Measurements from ENCODE around the gene C16orf54. TPM values are rescaled to one million over a fixed set of nuclear protein-coding genes. Genes with fewer than 3 reads are reported as not detected.

The C16orf54 gene
- total and polyA plus RNA-seq, 2 experiments from 2014 or later: 3.2 TPM; not detected in 1

GRCh38 chr16:29784901-29785500 lies 39.2 kb upstream of the C16orf54 start:
- H3K27ac ChIP-seq (ENCODE audit: low read depth): no peak overlapping the region
- no peaks in the 10 kb centered on the region for H4K20me1 ChIP-seq (replicated peaks; ENCODE audit: insufficient read depth)
- Mint-ChIP-seq H3K27me3 (ENCODE audit: insufficient read depth, low read depth, poor library complexity) (peaks cover 11% of the 10 kb centered on the region), H3K9me3 (0 out of 3 replicates have a peak, but pooled peaks cover 5% of the 10 kb centered on the region), H3K27ac (no peak overlapping the region), H3K36me3 (ENCODE audit: low read depth) (no peaks in the 10 kb centered on the region), H3K4me1 (peaks cover 18% of the 10 kb centered on the region; the same call in 2 of the 3 replicates), H3K4me3 (peak overlapping the region; percentile 55)
- DNase-seq (ENCODE audit: low spot score) (peak; percentile 97), ATAC-seq (peak; percentile 96)
- peaks cover 2% of the 10 kb centered on the region; the same call in 1 of the 2 replicates for H3K4me1 ChIP-seq (ENCODE audit: insufficient read depth)
- no peaks in the 10 kb centered on the region for H3K9me2 ChIP-seq (ENCODE audit: insufficient read depth)
- H2AFZ ChIP-seq: peak overlapping the region; percentile 100
- no peak for TF ChIP-seq EZH2phosphoT487 (IDR thresholded peaks at IDR 0.05; ENCODE audit: unreplicated experiment)
- no peak for TF ChIP-seq ZNF114 (CRISPR knock-in tag; IDR thresholded peaks at IDR 0.05)
- TF ChIP-seq, protein P1, sequence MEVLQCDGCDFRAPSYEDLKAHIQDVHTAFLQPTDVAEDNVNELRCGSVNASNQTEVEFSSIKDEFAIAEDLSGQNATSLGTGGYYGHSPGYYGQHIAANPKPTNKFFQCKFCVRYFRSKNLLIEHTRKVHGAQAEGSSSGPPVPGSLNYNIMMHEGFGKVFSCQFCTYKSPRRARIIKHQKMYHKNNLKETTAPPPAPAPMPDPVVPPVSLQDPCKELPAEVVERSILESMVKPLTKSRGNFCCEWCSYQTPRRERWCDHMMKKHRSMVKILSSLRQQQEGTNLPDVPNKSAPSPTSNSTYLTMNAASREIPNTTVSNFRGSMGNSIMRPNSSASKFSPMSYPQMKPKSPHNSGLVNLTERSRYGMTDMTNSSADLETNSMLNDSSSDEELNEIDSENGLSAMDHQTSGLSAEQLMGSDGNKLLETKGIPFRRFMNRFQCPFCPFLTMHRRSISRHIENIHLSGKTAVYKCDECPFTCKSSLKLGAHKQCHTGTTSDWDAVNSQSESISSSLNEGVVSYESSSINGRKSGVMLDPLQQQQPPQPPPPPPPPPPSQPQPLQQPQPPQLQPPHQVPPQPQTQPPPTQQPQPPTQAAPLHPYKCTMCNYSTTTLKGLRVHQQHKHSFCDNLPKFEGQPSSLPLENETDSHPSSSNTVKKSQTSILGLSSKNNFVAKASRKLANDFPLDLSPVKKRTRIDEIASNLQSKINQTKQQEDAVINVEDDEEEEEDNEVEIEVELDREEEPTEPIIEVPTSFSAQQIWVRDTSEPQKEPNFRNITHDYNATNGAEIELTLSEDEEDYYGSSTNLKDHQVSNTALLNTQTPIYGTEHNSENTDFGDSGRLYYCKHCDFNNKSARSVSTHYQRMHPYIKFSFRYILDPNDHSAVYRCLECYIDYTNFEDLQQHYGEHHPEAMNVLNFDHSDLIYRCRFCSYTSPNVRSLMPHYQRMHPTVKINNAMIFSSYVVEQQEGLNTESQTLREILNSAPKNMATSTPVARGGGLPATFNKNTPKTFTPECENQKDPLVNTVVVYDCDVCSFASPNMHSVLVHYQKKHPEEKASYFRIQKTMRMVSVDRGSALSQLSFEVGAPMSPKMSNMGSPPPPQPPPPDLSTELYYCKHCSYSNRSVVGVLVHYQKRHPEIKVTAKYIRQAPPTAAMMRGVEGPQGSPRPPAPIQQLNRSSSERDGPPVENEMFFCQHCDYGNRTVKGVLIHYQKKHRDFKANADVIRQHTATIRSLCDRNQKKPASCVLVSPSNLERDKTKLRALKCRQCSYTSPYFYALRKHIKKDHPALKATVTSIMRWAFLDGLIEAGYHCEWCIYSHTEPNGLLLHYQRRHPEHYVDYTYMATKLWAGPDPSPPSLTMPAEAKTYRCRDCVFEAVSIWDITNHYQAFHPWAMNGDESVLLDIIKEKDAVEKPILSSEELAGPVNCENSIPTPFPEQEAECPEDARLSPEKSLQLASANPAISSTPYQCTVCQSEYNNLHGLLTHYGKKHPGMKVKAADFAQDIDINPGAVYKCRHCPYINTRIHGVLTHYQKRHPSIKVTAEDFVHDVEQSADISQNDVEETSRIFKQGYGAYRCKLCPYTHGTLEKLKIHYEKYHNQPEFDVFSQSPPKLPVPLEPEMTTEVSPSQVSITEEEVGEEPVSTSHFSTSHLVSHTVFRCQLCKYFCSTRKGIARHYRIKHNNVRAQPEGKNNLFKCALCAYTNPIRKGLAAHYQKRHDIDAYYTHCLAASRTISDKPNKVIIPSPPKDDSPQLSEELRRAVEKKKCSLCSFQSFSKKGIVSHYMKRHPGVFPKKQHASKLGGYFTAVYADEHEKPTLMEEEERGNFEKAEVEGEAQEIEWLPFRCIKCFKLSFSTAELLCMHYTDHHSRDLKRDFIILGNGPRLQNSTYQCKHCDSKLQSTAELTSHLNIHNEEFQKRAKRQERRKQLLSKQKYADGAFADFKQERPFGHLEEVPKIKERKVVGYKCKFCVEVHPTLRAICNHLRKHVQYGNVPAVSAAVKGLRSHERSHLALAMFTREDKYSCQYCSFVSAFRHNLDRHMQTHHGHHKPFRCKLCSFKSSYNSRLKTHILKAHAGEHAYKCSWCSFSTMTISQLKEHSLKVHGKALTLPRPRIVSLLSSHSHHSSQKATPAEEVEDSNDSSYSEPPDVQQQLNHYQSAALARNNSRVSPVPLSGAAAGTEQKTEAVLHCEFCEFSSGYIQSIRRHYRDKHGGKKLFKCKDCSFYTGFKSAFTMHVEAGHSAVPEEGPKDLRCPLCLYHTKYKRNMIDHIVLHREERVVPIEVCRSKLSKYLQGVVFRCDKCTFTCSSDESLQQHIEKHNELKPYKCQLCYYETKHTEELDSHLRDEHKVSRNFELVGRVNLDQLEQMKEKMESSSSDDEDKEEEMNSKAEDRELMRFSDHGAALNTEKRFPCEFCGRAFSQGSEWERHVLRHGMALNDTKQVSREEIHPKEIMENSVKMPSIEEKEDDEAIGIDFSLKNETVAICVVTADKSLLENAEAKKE (CRISPR knock-in tag; IDR thresholded peaks at IDR 0.05): no peak
- TF ChIP-seq EZH2 (IDR thresholded peaks at IDR 0.05; ENCODE audit: low read depth, unreplicated experiment): no peak
- TF ChIP-seq CREB1 (CRISPR knock-in tag; IDR thresholded peaks at IDR 0.05; ENCODE audit: low read depth): peak; percentile 75
- TF ChIP-seq POLR2AphosphoS5 (IDR thresholded peaks at IDR 0.05; ENCODE audit: low read depth): peak; percentile 37; the same call in 1 of the 2 replicates
- peak; percentile 74 to 84 for TF ChIP-seq CTCF (conservative IDR thresholded peaks at IDR 0.05; ENCODE audit: low read depth in 2 of 2)
- H3F3A ChIP-seq (replicated peaks; ENCODE audit: low read depth): peaks cover 16% of the 10 kb centered on the region; the same call in 1 of the 2 replicates
- peak overlapping the region; percentile 80 for H3K4me2 ChIP-seq
- H3K4me3 ChIP-seq: peak overlapping the region; percentile 51
- H3K36me3 ChIP-seq (ENCODE audit: insufficient read depth): no peaks in the 10 kb centered on the region
- H3K79me2 ChIP-seq (replicated peaks; ENCODE audit: insufficient read depth): no peaks in the 10 kb centered on the region
- peaks cover 9% of the 10 kb centered on the region; the same call in 1 of the 2 replicates for H3K27me3 ChIP-seq (ENCODE audit: insufficient read depth)

All from GM23338 (cell line).